Progenitor cell of endocrine pancreas (in vitro differentiated cells): Measurements from ENCODE around the gene ACYP1. TPM values are rescaled to one million over a fixed set of nuclear protein-coding genes. Genes with fewer than 3 reads are reported as not detected.

Experiments
- DNase-seq: peaks from one replicate; pipeline ENCODE4 v3.0.0; 2021; ENCODE audit warnings: low spot score; ENCODE audit not compliant: unreplicated experiment
- H3K27ac Mint-ChIP-seq: 2 replicates; pipeline ENCODE4 v1.8.0; 2021; ENCODE audit warnings: mild to moderate bottlenecking, moderate library complexity, mixed read lengths
- H3K27me3 Mint-ChIP-seq: 2 replicates; pipeline ENCODE4 v1.8.0; 2021; ENCODE audit warnings: mixed read lengths
- H3K36me3 Mint-ChIP-seq: 2 replicates; pipeline ENCODE4 v1.8.0; 2022; ENCODE audit warnings: mixed read lengths; ENCODE audit not compliant: insufficient read depth
- H3K4me1 Mint-ChIP-seq: 2 replicates; pipeline ENCODE4 v1.8.0; 2021; ENCODE audit warnings: low read depth, mixed read lengths
- H3K4me3 Mint-ChIP-seq: 2 replicates; pipeline ENCODE4 v1.8.0; 2021; ENCODE audit warnings: low read depth, mild to moderate bottlenecking, moderate library complexity, mixed read lengths
- H3K9me3 Mint-ChIP-seq: 2 replicates; pipeline ENCODE4 v1.8.0; 2021; ENCODE audit warnings: low read depth, mixed read lengths
- total RNA-seq: library from RNA; stranded (reverse); gene quantifications from 2 replicates; pipeline ENCODE4 v1.2.1, GENCODE V29; 2021
- TF ChIP-seq, protein P1 (sequence below): fragments of 200-600 bp; sonication (generic); IDR thresholded peaks from one replicate; pipeline ENCODE4 v1.5.0; 2021; ENCODE audit warnings: antibody characterized with exemption, mild to moderate bottlenecking; ENCODE audit not compliant: unreplicated experiment

The ACYP1 gene
- total RNA-seq, 1 donor from 2014 or later: 21.2 TPM

DNA sequence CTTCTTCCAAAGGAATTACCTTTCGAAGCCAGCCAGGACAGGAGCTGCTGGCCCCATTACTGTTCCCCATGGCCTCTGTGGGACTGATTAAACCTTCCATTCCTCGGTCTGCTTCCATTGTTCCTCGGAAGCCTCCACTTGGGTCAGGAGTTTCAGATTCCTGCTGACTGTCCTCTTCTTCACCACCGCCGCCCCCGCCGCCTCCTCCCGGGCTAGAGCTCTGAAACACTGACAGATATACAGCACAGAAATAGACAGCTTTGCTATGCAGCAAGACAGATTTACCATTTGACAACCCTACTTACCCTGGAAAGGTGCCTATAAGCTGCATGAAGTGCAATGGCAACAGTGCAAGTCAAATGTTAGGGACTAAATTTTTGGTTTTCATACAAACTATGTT, 27.4 kb upstream of the ACYP1 start:
- Mint-ChIP-seq H3K27me3 (no peaks in the 10 kb centered on the region), H3K4me1 (no peaks in the 10 kb centered on the region), H3K27ac (no peak overlapping the region), H3K36me3 (peaks cover 25% of the 10 kb centered on the region), H3K4me3 (no peak overlapping the region), H3K9me3 (no peaks in the 10 kb centered on the region)
- DNase-seq: no peak
- TF ChIP-seq, protein P1, sequence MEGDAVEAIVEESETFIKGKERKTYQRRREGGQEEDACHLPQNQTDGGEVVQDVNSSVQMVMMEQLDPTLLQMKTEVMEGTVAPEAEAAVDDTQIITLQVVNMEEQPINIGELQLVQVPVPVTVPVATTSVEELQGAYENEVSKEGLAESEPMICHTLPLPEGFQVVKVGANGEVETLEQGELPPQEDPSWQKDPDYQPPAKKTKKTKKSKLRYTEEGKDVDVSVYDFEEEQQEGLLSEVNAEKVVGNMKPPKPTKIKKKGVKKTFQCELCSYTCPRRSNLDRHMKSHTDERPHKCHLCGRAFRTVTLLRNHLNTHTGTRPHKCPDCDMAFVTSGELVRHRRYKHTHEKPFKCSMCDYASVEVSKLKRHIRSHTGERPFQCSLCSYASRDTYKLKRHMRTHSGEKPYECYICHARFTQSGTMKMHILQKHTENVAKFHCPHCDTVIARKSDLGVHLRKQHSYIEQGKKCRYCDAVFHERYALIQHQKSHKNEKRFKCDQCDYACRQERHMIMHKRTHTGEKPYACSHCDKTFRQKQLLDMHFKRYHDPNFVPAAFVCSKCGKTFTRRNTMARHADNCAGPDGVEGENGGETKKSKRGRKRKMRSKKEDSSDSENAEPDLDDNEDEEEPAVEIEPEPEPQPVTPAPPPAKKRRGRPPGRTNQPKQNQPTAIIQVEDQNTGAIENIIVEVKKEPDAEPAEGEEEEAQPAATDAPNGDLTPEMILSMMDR: no peak

DNA sequence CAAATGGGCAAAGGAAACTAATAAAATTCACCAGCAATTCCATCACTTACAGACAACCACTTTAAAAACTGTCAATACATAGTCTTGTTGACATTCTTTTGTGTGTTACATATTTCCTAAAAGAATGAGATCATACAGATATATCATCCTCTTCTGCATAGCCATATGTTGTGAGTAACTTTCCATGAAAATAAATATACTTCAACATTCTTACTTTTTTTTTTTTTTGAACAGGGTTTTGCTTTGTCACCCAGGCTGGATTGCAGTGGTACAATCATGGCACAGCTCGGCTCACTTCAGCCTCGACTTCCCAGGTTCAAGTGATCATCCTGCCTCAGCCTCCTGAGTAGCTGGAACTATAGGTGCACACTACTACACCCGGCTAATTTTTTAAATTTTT, 26.5 kb upstream of the ACYP1 start:
- peaks cover 29% of the 10 kb centered on the region for H3K36me3 Mint-ChIP-seq
- no peak overlapping the region for H3K4me3 Mint-ChIP-seq
- no peaks in the 10 kb centered on the region for H3K27me3 Mint-ChIP-seq
- DNase-seq: no peak
- H3K4me1 Mint-ChIP-seq: no peaks in the 10 kb centered on the region
- no peak overlapping the region for H3K27ac Mint-ChIP-seq
- TF ChIP-seq, protein P1: no peak
- H3K9me3 Mint-ChIP-seq: no peaks in the 10 kb centered on the region

DNA sequence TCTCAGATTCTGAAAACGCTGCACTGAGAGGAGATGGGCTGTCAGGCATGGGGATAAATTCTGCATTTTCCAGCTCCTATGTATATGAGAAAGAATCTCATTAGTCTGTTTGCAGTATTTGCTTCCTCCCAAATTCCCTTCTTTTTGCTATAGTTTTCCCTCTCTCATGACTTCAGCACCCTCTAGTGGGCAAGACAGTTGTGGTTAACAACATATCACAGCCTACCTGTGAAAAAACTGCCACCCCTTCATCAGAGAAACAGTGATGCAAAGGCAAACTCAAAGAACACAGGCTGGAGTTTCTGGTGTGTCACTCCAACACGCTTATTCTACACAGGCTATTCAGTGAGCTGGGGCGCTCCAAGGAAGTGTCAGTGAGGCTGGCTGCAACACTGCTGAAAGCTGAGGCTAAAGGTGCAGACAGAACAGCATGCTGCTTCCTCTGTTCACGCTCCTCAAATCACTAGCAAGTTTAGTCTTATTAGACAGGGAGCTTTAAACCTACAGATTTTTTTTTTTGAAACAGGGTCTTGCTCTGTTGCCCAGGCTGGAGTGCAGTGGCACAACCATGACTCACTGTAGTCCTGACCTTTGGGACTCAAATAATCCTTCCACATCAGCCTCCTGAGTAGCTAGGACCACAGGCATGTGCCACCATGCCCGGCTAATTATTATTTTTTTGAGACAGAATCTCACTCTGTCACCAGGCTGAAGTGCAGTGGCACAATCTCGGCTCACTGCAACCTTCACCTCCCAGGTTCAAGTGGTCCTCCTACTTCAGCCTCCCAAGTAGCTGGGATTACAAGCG, 24.9 kb upstream of the ACYP1 start:
- Mint-ChIP-seq H3K4me3 (no peak overlapping the region), H3K27ac (no peak overlapping the region), H3K9me3 (no peaks in the 10 kb centered on the region), H3K36me3 (peaks cover 24% of the 10 kb centered on the region), H3K4me1 (no peaks in the 10 kb centered on the region), H3K27me3 (no peaks in the 10 kb centered on the region)
- TF ChIP-seq, protein P1: peak; percentile 88
- DNase-seq: peak; percentile 37

DNA sequence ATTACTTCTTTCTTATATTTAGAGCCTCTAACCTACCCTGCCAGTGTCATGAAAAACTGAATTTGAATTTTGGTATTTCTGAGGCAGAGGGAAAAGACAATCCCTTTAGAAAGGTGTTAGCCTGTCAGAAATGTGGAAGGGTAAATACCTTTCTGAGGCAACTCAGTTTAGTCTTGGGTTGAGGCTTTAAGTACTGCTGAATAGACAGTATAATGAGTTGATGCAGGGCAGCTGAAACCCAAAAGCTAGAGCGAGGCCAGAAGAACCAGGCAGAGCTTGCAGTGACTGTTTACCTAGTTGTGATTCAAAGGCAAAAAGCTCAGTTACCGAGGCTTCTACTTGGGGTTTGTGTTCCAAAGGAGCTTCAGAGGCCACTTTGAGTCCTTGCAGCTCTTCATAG, 24.3 kb upstream of the ACYP1 start:
- TF ChIP-seq, protein P1: no peak
- DNase-seq: no peak
- Mint-ChIP-seq H3K36me3 (peaks cover 24% of the 10 kb centered on the region), H3K27me3 (no peaks in the 10 kb centered on the region), H3K9me3 (no peaks in the 10 kb centered on the region), H3K4me1 (no peaks in the 10 kb centered on the region), H3K4me3 (no peak overlapping the region), H3K27ac (no peak overlapping the region)

DNA sequence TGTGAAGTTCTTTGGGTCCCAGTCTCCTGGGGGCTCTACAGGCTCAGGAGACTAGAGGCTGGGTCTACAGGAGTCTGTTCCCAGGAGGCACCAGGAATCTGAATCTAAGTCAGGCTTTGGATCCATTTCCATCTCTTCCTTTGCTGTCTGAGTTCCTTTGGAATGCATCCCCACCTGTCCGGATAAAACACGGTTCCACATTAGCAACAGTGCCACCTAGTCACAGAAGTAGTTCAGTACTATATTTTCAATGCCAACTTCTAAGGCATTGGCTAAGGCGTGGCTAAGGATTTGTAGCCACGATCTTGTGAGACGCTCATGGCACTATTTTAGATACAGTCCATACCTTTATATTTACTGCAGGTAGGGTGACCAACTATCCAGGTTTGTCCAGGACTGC, 20.7 kb upstream of the ACYP1 start:
- no peak overlapping the region for H3K27ac Mint-ChIP-seq
- no peaks in the 10 kb centered on the region for H3K27me3 Mint-ChIP-seq
- TF ChIP-seq, protein P1: no peak
- H3K9me3 Mint-ChIP-seq: no peaks in the 10 kb centered on the region
- no peak overlapping the region for H3K4me3 Mint-ChIP-seq
- no peak for DNase-seq
- peaks cover 17% of the 10 kb centered on the region for H3K36me3 Mint-ChIP-seq
- peaks cover 8% of the 10 kb centered on the region for H3K4me1 Mint-ChIP-seq
